ENCODE data around the gene MAML2.

GRCh38 chr11:96096360-96096759, 246.6 kb downstream of the MAML2 start:
- TF ChIP-seq CTCF (IDR thresholded peaks at IDR 0.05) (no peak), POLR2AphosphoS5 (IDR thresholded peaks at IDR 0.05) (no peak), POLR2A (IDR thresholded peaks at IDR 0.05) (no peak)
